Measurements from ENCODE around the gene AHDC1.

GRCh38 chr1:27601771-27602461 lies 2.0 kb downstream of the AHDC1 start:
- no peak for TF ChIP-seq CTCF (IDR thresholded peaks at IDR 0.05)
- TF ChIP-seq POLR2A (IDR thresholded peaks at IDR 0.05), result no peak
- no peak for TF ChIP-seq EP300 (IDR thresholded peaks at IDR 0.05)

Data from ovary (tissue), 3 donors.